ENCODE measurements around the gene OR2L5. TPM values are rescaled to one million over a fixed set of nuclear protein-coding genes. Genes with fewer than 3 reads are reported as not detected.

The OR2L5 gene
- total RNA-seq, 1 donor from 2014 or later = not detected

DNA sequence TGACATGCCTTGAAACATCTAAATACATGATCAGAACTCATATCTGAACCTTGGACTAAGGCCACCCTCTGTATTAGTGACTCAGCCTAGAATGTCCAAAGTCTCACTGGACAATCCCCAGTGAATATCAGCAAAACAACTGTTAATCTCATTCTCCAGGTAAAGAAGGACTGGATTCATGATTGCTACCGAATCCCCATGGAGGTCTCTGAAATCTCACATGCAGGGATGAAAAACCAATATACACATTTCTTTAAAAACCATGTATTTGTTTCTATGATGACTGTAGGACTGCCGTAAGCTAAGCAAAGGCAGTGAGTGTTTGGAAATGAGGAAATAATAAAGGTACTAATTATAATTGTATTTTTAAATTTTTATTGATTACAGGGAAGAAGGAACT is 33.1 kb downstream of the OR2L5 start, which contains the start of gene OR2L3:
Gene OR2L3 (plus strand): TSS at position 301 of the 400 bp plus-strand sequence. CDS start 13,846 bp downstream, outside the sequence.
- no peaks in the 10 kb centered on the region for H3K27me3 ChIP-seq (ENCODE audit: control insufficient read depth, insufficient read depth, low read length)
- TF ChIP-seq, protein P1, sequence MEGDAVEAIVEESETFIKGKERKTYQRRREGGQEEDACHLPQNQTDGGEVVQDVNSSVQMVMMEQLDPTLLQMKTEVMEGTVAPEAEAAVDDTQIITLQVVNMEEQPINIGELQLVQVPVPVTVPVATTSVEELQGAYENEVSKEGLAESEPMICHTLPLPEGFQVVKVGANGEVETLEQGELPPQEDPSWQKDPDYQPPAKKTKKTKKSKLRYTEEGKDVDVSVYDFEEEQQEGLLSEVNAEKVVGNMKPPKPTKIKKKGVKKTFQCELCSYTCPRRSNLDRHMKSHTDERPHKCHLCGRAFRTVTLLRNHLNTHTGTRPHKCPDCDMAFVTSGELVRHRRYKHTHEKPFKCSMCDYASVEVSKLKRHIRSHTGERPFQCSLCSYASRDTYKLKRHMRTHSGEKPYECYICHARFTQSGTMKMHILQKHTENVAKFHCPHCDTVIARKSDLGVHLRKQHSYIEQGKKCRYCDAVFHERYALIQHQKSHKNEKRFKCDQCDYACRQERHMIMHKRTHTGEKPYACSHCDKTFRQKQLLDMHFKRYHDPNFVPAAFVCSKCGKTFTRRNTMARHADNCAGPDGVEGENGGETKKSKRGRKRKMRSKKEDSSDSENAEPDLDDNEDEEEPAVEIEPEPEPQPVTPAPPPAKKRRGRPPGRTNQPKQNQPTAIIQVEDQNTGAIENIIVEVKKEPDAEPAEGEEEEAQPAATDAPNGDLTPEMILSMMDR (IDR thresholded peaks at IDR 0.05; ENCODE audit: insufficient read depth, low read length, severe bottlenecking) = no peak
- H3K36me3 ChIP-seq (ENCODE audit: control insufficient read depth, insufficient read depth, low read length) = no peaks in the 10 kb centered on the region
- H3K4me3 ChIP-seq (ENCODE audit: low read depth, low read length) = no peak within 1 kb of the TSS
- DNase-seq (ENCODE audit: low read depth) (no peak), FAIRE-seq (no peak)

DNA sequence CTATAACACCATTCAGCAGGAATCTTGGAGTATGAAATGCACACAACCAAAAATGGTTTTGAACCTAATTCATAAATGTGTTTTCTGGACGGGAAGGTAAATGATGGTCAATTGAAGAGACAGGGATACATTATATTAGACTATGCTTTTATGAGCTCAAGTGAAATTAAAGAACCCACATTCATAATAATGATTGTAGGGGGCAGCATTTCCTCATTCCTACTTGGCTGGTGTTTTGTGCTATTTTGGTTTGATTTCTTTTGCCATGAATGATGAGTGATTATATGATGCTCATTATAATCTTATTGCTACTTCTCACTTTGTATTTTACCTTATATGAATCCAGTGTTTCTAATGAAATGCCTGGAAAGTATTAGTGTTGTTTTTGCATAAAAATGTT is 33.5 kb downstream of the OR2L5 start:
- no peak for FAIRE-seq
- DNase-seq (ENCODE audit: low read depth) = no peak
- Histone ChIP-seq H3K27me3 (ENCODE audit: control insufficient read depth, insufficient read depth, low read length) (no peaks in the 10 kb centered on the region), H3K36me3 (ENCODE audit: control insufficient read depth, insufficient read depth, low read length) (no peaks in the 10 kb centered on the region), H3K4me3 (ENCODE audit: low read depth, low read length) (no peak overlapping the region)
- TF ChIP-seq, protein P1 (IDR thresholded peaks at IDR 0.05; ENCODE audit: insufficient read depth, low read length, severe bottlenecking) = no peak

- no peak for FAIRE-seq
- no peak for DNase-seq (ENCODE audit: low read depth)
- Histone ChIP-seq H3K36me3 (ENCODE audit: control insufficient read depth, insufficient read depth, low read length) (no peaks in the 10 kb centered on the region), H3K27me3 (ENCODE audit: control insufficient read depth, insufficient read depth, low read length) (no peaks in the 10 kb centered on the region), H3K4me3 (ENCODE audit: low read depth, low read length) (no peak overlapping the region)
- TF ChIP-seq, protein P1 (IDR thresholded peaks at IDR 0.05; ENCODE audit: insufficient read depth, low read length, severe bottlenecking) = no peak
Measured at GRCh38 chr1:248054671-248055070, 41.2 kb downstream of the OR2L5 start.

GRCh38 chr1:248055261-248055660 is 41.8 kb downstream of the OR2L5 start:
- no peak for FAIRE-seq
- TF ChIP-seq, protein P1 (IDR thresholded peaks at IDR 0.05; ENCODE audit: insufficient read depth, low read length, severe bottlenecking) = no peak

GRCh38 chr1:248065071-248065470 is 51.6 kb downstream of the OR2L5 start:
- FAIRE-seq (no peak), DNase-seq (ENCODE audit: low read depth) (no peak)
- Histone ChIP-seq H3K27me3 (ENCODE audit: control insufficient read depth, insufficient read depth, low read length) (no peaks in the 10 kb centered on the region), H3K4me3 (ENCODE audit: low read depth, low read length) (no peak overlapping the region), H3K36me3 (ENCODE audit: control insufficient read depth, insufficient read depth, low read length) (no peaks in the 10 kb centered on the region)
- TF ChIP-seq, protein P1 (IDR thresholded peaks at IDR 0.05; ENCODE audit: insufficient read depth, low read length, severe bottlenecking) = no peak

More at GRCh38 chr1:248055261-248055660, 41.8 kb downstream of the OR2L5 start:
- H3K36me3 ChIP-seq (ENCODE audit: control insufficient read depth, insufficient read depth, low read length) = no peaks in the 10 kb centered on the region
- no peak overlapping the region for H3K4me3 ChIP-seq (ENCODE audit: low read depth, low read length)
- no peak for DNase-seq (ENCODE audit: low read depth)
- no peaks in the 10 kb centered on the region for H3K27me3 ChIP-seq (ENCODE audit: control insufficient read depth, insufficient read depth, low read length)

- no peaks in the 10 kb centered on the region for H3K27me3 ChIP-seq (ENCODE audit: control insufficient read depth, insufficient read depth, low read length)
- DNase-seq (ENCODE audit: low read depth) (no peak), FAIRE-seq (no peak)
Measured at GRCh38 chr1:248065604-248066003, 52.1 kb downstream of the OR2L5 start.

More at GRCh38 chr1:248065604-248066003, 52.1 kb downstream of the OR2L5 start:
- TF ChIP-seq, protein P1 (IDR thresholded peaks at IDR 0.05; ENCODE audit: insufficient read depth, low read length, severe bottlenecking) = no peak
- H3K4me3 ChIP-seq (ENCODE audit: low read depth, low read length) = no peak overlapping the region
- no peaks in the 10 kb centered on the region for H3K36me3 ChIP-seq (ENCODE audit: control insufficient read depth, insufficient read depth, low read length)
